ENCODE measurements around the gene EFR3B.

The EFR3B gene

GRCh38 chr2:25131253-25131566 lies 89.3 kb downstream of the EFR3B start:
- TF ChIP-seq, protein P1, sequence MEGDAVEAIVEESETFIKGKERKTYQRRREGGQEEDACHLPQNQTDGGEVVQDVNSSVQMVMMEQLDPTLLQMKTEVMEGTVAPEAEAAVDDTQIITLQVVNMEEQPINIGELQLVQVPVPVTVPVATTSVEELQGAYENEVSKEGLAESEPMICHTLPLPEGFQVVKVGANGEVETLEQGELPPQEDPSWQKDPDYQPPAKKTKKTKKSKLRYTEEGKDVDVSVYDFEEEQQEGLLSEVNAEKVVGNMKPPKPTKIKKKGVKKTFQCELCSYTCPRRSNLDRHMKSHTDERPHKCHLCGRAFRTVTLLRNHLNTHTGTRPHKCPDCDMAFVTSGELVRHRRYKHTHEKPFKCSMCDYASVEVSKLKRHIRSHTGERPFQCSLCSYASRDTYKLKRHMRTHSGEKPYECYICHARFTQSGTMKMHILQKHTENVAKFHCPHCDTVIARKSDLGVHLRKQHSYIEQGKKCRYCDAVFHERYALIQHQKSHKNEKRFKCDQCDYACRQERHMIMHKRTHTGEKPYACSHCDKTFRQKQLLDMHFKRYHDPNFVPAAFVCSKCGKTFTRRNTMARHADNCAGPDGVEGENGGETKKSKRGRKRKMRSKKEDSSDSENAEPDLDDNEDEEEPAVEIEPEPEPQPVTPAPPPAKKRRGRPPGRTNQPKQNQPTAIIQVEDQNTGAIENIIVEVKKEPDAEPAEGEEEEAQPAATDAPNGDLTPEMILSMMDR (IDR thresholded peaks at IDR 0.05; ENCODE audit: low read depth, low read length, poor library complexity, severe bottlenecking): no peak
- TF ChIP-seq EZH2phosphoT487 (IDR thresholded peaks at IDR 0.05; ENCODE audit: borderline replicate concordance, low read length): no peak
- Histone ChIP-seq H3F3A (ENCODE audit: control insufficient read depth, insufficient read depth) (no peaks in the 10 kb centered on the region), H3K4me2 (ENCODE audit: low read length) (no peak overlapping the region), H3K4me1 (ENCODE audit: control insufficient read depth, low read length) (peaks cover 3% of the 10 kb centered on the region), H3K9me3 (ENCODE audit: control insufficient read depth, insufficient read depth, low read length) (no peaks in the 10 kb centered on the region), H3K79me2 (ENCODE audit: control insufficient read depth, low read length) (no peaks in the 10 kb centered on the region), H3K36me3 (ENCODE audit: control insufficient read depth, low read length) (no peaks in the 10 kb centered on the region), H3K9me2 (replicated peaks; ENCODE audit: control insufficient read depth, low read length) (no peaks in the 10 kb centered on the region), H3K4me3 (ENCODE audit: low read length) (no peak overlapping the region), H4K20me1 (ENCODE audit: control insufficient read depth, insufficient read depth, low read depth, low read length) (no peaks in the 10 kb centered on the region), H3K27ac (ENCODE audit: low read depth, low read length) (no peak overlapping the region), H3K27me3 (ENCODE audit: control insufficient read depth, low read length) (peaks cover 38% of the 10 kb centered on the region)

DNA sequence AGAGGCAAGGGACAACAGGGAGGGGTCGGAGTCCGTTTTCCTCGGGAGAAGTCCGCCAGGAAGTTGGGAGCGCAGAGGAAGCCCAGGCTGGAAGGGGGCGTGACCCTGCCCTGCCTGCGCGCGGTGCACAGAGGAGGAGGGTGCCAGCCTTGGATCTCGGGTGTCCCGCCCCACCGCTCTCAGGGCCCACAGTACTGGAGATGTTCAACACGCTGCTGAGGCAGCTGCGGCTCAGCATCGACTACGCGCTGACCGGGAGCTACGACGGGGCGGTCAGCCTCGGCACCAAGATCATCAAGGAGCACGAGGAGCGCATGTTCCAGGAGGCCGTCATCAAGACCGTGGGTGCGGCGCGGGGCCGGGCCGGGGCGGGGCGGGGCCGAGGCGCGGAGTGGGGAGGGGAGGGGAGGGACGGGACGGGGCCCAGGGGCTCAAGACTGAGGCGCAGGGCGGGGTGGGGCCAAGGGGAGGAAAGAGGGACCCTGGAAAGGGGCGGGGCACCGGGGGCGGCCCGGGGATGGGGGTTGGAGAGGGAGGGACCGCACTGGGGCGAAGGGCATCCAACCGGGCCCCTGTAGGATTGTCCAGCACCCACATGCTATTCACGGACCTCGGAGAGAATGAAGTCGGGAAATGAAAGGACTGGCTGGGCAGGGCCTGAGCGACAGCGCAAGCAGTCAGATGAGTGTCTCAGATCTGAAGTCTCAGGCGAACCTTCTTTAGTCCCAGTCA lies 89.9 kb downstream of the EFR3B start:
- H3K27me3 ChIP-seq (ENCODE audit: control insufficient read depth, low read length): peaks cover 38% of the 10 kb centered on the region
- H3K4me2 ChIP-seq (ENCODE audit: low read length): no peak overlapping the region
- H4K20me1 ChIP-seq (ENCODE audit: control insufficient read depth, insufficient read depth, low read depth, low read length): no peaks in the 10 kb centered on the region
- H3K9me2 ChIP-seq (replicated peaks; ENCODE audit: control insufficient read depth, low read length): no peaks in the 10 kb centered on the region
- TF ChIP-seq, protein P1 (IDR thresholded peaks at IDR 0.05; ENCODE audit: low read depth, low read length, poor library complexity, severe bottlenecking): no peak
- TF ChIP-seq EZH2phosphoT487 (IDR thresholded peaks at IDR 0.05; ENCODE audit: borderline replicate concordance, low read length): no peak
- no peak overlapping the region for H3K4me3 ChIP-seq (ENCODE audit: low read length)
- peaks cover 3% of the 10 kb centered on the region for H3K4me1 ChIP-seq (ENCODE audit: control insufficient read depth, low read length)
- H3K27ac ChIP-seq (ENCODE audit: low read depth, low read length): no peak overlapping the region
- no peaks in the 10 kb centered on the region for H3F3A ChIP-seq (ENCODE audit: control insufficient read depth, insufficient read depth)
- no peaks in the 10 kb centered on the region for H3K36me3 ChIP-seq (ENCODE audit: control insufficient read depth, low read length)
- no peaks in the 10 kb centered on the region for H3K79me2 ChIP-seq (ENCODE audit: control insufficient read depth, low read length)
- H3K9me3 ChIP-seq (ENCODE audit: control insufficient read depth, insufficient read depth, low read length): no peaks in the 10 kb centered on the region

GRCh38 chr2:25132299-25132635 lies 90.4 kb downstream of the EFR3B start:
- H3K4me3 ChIP-seq (ENCODE audit: low read length): no peak overlapping the region
- no peak; the same call in 1 of the 2 replicates for TF ChIP-seq EZH2phosphoT487 (IDR thresholded peaks at IDR 0.05; ENCODE audit: borderline replicate concordance, low read length)
- TF ChIP-seq, protein P1 (IDR thresholded peaks at IDR 0.05; ENCODE audit: low read depth, low read length, poor library complexity, severe bottlenecking): no peak
- peaks cover 38% of the 10 kb centered on the region for H3K27me3 ChIP-seq (ENCODE audit: control insufficient read depth, low read length)

More at GRCh38 chr2:25132299-25132635, 90.4 kb downstream of the EFR3B start:
- no peaks in the 10 kb centered on the region for H4K20me1 ChIP-seq (ENCODE audit: control insufficient read depth, insufficient read depth, low read depth, low read length)
- no peaks in the 10 kb centered on the region for H3F3A ChIP-seq (ENCODE audit: control insufficient read depth, insufficient read depth)
- H3K4me2 ChIP-seq (ENCODE audit: low read length): no peak overlapping the region
- no peaks in the 10 kb centered on the region for H3K9me3 ChIP-seq (ENCODE audit: control insufficient read depth, insufficient read depth, low read length)
- no peaks in the 10 kb centered on the region for H3K79me2 ChIP-seq (ENCODE audit: control insufficient read depth, low read length)
- H3K36me3 ChIP-seq (ENCODE audit: control insufficient read depth, low read length): no peaks in the 10 kb centered on the region
- no peak overlapping the region for H3K27ac ChIP-seq (ENCODE audit: low read depth, low read length)
- peaks cover 3% of the 10 kb centered on the region for H3K4me1 ChIP-seq (ENCODE audit: control insufficient read depth, low read length)
- H3K9me2 ChIP-seq (replicated peaks; ENCODE audit: control insufficient read depth, low read length): no peaks in the 10 kb centered on the region
